Measurements from ENCODE around the gene SCARF1.
A peak's percentile ranks its signal among the peaks of the same experiment; 100 is the strongest.

SCARF1 gene

DNA sequence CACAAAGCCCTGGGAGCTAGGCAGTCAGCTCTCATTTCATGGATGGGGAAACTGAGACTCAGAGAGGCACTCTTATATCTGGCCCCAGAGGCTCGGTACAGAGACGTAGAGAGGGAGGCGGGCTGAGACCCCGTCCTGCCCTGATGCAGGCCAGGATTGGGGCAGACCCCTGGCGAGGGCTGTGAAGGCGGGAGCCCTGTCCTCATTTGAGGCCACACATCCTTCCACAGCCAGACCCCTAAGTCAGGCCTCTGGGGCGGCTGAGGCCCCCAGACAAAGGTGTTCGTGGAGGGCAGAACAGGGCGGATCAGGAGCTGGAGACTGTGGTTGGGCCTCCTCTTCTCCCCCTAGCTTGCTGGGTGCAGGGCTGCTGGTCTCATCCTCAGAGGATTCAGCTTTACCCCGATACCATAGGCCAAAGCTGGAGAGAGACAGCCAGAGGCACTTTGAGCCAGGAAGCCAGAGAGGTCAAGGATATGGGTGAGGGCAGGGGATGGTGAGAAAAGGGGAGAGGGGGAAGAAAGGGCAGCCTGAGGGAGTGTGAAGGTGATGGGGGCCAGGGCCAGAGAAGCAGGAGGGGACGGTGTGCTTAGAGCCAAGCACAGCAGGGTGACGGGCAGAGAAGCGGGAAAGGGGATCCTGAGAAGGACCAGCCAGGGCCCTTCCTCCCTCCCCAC lies 805 bp upstream of the SCARF1 start:
- TF ChIP-seq POLR2AphosphoS5 (IDR thresholded peaks at IDR 0.05; ENCODE audit: low read depth, low read length) (no peak), TAF1 (IDR thresholded peaks at IDR 0.05; ENCODE audit: borderline replicate concordance, low read depth, low read length) (no peak), POLR2A (IDR thresholded peaks at IDR 0.05; ENCODE audit: low read depth, low read length) (no peak)
- DNase-seq (ENCODE audit: insufficient read length) = no peak
- FAIRE-seq = no peak

GRCh38 chr17:1644493-1645206 lies 882 bp downstream of the SCARF1 start:
- peak; percentile 99 for FAIRE-seq
- TF ChIP-seq TAF1 (IDR thresholded peaks at IDR 0.05; ENCODE audit: borderline replicate concordance, low read depth, low read length) (no peak), POLR2AphosphoS5 (IDR thresholded peaks at IDR 0.05; ENCODE audit: low read depth, low read length) (peak; percentile 56; the same call in 1 of the 2 replicates), POLR2A (IDR thresholded peaks at IDR 0.05; ENCODE audit: low read depth, low read length) (peak; percentile 60; the same call in 1 of the 2 replicates)
- peak; percentile 56 for DNase-seq (ENCODE audit: insufficient read length)

DNA sequence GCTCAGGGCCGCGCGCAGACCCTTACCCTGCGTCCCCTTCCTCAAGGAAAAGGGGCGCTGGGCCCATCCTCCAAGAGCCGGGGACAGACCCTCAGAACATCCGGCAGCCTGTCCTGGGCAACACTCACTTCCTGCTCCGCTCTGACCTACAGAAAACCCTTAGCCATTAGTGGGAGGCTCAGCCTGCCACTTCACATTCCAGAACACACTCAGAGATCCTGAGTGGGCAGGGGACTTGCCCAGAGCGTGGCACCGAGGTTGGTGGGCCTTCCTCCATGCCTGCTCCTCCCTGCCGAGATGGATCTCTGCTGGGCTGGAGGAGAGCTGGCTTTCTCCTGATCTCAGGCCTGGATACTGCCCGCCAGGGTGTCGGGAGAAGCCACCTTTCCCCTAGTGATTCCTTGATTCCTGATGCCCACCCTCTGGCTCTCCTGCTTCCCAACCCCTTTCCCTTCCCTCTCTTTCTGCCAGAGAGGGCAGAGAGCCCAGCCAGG lies 1.5 kb downstream of the SCARF1 start:
- FAIRE-seq (no peak), DNase-seq (ENCODE audit: insufficient read length) (no peak)
- TF ChIP-seq TAF1 (IDR thresholded peaks at IDR 0.05; ENCODE audit: borderline replicate concordance, low read depth, low read length) (no peak), POLR2AphosphoS5 (IDR thresholded peaks at IDR 0.05; ENCODE audit: low read depth, low read length) (no peak), POLR2A (IDR thresholded peaks at IDR 0.05; ENCODE audit: low read depth, low read length) (no peak)

DNA sequence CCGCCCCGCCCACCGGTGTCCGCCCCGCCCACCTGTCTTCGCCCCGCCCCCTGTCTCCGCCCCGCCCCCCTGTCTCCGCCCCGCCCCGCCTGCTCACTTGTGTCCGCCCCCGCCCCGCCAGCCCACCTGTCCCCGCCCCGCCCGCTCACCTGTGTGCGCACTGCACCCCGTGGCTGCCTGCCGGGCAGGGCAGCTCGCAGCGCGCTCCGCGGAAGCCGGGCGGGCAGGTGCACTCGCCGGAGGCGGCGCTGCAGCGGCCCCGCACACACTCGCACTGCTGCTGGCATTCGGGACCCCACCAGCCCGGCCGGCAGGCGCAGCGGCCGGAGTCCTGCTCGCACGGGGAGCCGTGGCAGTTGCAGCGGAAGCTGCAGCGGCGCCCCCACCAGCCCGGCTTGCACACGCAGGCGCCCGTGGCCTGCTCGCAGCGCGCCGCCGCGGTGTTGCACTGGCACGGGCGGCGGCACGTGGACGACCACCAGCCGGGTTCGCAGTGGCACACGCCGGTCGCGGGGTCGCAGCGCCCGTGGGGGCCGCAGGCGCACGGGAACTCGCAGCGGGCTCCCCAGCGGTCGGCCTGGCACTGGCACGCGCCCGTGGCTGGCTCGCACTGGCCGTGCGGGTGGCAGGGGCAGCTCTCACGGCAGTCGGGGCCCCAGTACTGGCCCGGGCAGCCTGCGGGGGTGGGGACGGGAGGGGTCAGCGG lies 2.1 kb downstream of the SCARF1 start:
- TF ChIP-seq POLR2A (IDR thresholded peaks at IDR 0.05; ENCODE audit: low read depth, low read length) = 0 out of 2 replicates have a peak, but pooled peaks have one; percentile 39
- TF ChIP-seq POLR2AphosphoS5 (IDR thresholded peaks at IDR 0.05; ENCODE audit: low read depth, low read length) = no peak
- no peak for TF ChIP-seq TAF1 (IDR thresholded peaks at IDR 0.05; ENCODE audit: borderline replicate concordance, low read depth, low read length)
- FAIRE-seq (no peak), DNase-seq (ENCODE audit: insufficient read length) (peak; percentile 71)

- no peak for TF ChIP-seq TAF1 (IDR thresholded peaks at IDR 0.05; ENCODE audit: borderline replicate concordance, low read depth, low read length)
- no peak for TF ChIP-seq POLR2AphosphoS5 (IDR thresholded peaks at IDR 0.05; ENCODE audit: low read depth, low read length)
- no peak for TF ChIP-seq POLR2A (IDR thresholded peaks at IDR 0.05; ENCODE audit: low read depth, low read length)
- DNase-seq (ENCODE audit: insufficient read length) (no peak), FAIRE-seq (no peak)
Measured at GRCh38 chr17:1641065-1641403, 4.5 kb downstream of the SCARF1 start.

- DNase-seq (ENCODE audit: insufficient read length) = no peak
- no peak for FAIRE-seq
- TF ChIP-seq POLR2AphosphoS5 (IDR thresholded peaks at IDR 0.05; ENCODE audit: low read depth, low read length) = no peak
- no peak for TF ChIP-seq TAF1 (IDR thresholded peaks at IDR 0.05; ENCODE audit: borderline replicate concordance, low read depth, low read length)
- no peak for TF ChIP-seq POLR2A (IDR thresholded peaks at IDR 0.05; ENCODE audit: low read depth, low read length)
Measured at GRCh38 chr17:1640329-1641064, 5.0 kb downstream of the SCARF1 start.

DNA sequence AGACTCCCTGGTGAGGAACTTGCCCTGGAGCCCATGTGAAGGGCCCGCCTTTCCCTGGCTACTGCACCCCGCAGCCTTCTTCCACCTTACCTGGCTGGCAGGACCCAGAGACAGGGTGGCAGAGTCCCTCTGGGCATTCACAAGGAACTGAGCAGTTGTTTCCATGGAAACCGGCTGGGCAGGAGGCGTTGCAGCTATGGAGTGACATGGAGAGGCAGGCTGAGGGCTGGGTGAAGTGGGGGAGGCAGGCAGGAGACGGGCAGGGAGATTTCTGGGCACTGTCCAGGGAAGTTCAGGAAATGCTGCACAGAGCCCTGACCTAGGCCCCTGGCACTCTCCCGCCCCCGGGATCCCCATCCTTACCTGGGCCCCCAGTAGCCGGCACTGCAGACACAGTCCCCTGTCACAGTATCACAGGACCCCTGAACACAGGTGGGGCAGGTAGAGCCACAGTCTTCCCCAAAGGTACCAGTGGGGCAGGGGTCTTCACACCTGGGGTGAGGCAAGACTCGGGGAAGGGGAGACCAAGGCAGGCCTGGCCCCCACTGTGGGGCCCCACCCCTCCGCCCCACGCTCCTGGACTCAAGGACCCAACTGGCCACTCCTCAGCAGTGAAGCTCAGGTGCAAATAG lies 5.9 kb downstream of the SCARF1 start:
- no peak for DNase-seq (ENCODE audit: insufficient read length)
- FAIRE-seq = no peak
- no peak for TF ChIP-seq POLR2AphosphoS5 (IDR thresholded peaks at IDR 0.05; ENCODE audit: low read depth, low read length)
- no peak for TF ChIP-seq TAF1 (IDR thresholded peaks at IDR 0.05; ENCODE audit: borderline replicate concordance, low read depth, low read length)
- no peak for TF ChIP-seq POLR2A (IDR thresholded peaks at IDR 0.05; ENCODE audit: low read depth, low read length)

GRCh38 chr17:1638624-1639300 lies 6.8 kb downstream of the SCARF1 start:
- DNase-seq (ENCODE audit: insufficient read length) (no peak), FAIRE-seq (no peak)
- TF ChIP-seq TAF1 (IDR thresholded peaks at IDR 0.05; ENCODE audit: borderline replicate concordance, low read depth, low read length) (no peak), POLR2AphosphoS5 (IDR thresholded peaks at IDR 0.05; ENCODE audit: low read depth, low read length) (no peak), POLR2A (IDR thresholded peaks at IDR 0.05; ENCODE audit: low read depth, low read length) (no peak)

- FAIRE-seq (no peak), DNase-seq (ENCODE audit: insufficient read length) (no peak)
- TF ChIP-seq POLR2AphosphoS5 (IDR thresholded peaks at IDR 0.05; ENCODE audit: low read depth, low read length) = no peak
- TF ChIP-seq TAF1 (IDR thresholded peaks at IDR 0.05; ENCODE audit: borderline replicate concordance, low read depth, low read length) = no peak
- no peak for TF ChIP-seq POLR2A (IDR thresholded peaks at IDR 0.05; ENCODE audit: low read depth, low read length)
Measured at GRCh38 chr17:1638171-1638590, 7.4 kb downstream of the SCARF1 start.

GRCh38 chr17:1636732-1637285 lies 8.7 kb downstream of the SCARF1 start:
- DNase-seq (ENCODE audit: insufficient read length) (no peak), FAIRE-seq (no peak)
- TF ChIP-seq TAF1 (IDR thresholded peaks at IDR 0.05; ENCODE audit: borderline replicate concordance, low read depth, low read length) (no peak), POLR2AphosphoS5 (IDR thresholded peaks at IDR 0.05; ENCODE audit: low read depth, low read length) (no peak), POLR2A (IDR thresholded peaks at IDR 0.05; ENCODE audit: low read depth, low read length) (no peak)

Measured in GM12892 (cell line).